COLO829 (cell line): ENCODE results near the gene SRPX.

ENCODE experiments used
- DNase-seq: peaks from one replicate; pipeline ENCODE4 v3.0.0; 2012; ENCODE audit warnings: low spot score

Gene SRPX

GRCh38 chrX:38129366-38129765 lies 91.3 kb downstream of the SRPX start:
- peak; percentile 59 for DNase-seq

- DNase-seq, result no peak
Observed at GRCh38 chrX:38127961-38128360, 92.7 kb downstream of the SRPX start.

GRCh38 chrX:38126179-38126578 lies 94.5 kb downstream of the SRPX start:
- no peak for DNase-seq

- DNase-seq, result no peak
Observed at GRCh38 chrX:38124000-38124399, 96.7 kb downstream of the SRPX start.

GRCh38 chrX:38117485-38117884 lies 103.2 kb downstream of the SRPX start:
- no peak for DNase-seq

GRCh38 chrX:38116706-38117105 lies 104.0 kb downstream of the SRPX start:
- DNase-seq, result no peak

GRCh38 chrX:38112566-38112965 lies 108.1 kb downstream of the SRPX start:
- no peak for DNase-seq

- DNase-seq, result no peak
Observed at GRCh38 chrX:38111196-38111595, 109.5 kb downstream of the SRPX start.

- DNase-seq, result no peak
Observed at GRCh38 chrX:38110231-38110630, 110.4 kb downstream of the SRPX start.

GRCh38 chrX:38109042-38109898 lies 111.4 kb downstream of the SRPX start:
- DNase-seq, result no peak

- DNase-seq, result no peak
Observed at GRCh38 chrX:38108364-38108763, 112.3 kb downstream of the SRPX start.

GRCh38 chrX:38106991-38107655 lies 113.5 kb downstream of the SRPX start:
- no peak for DNase-seq

- DNase-seq, result no peak
Observed at GRCh38 chrX:38105216-38105725, 115.4 kb downstream of the SRPX start.

GRCh38 chrX:38103857-38104812 lies 116.5 kb downstream of the SRPX start:
- DNase-seq, result no peak

GRCh38 chrX:38102875-38103274 lies 117.8 kb downstream of the SRPX start:
- DNase-seq, result no peak

- no peak for DNase-seq
Observed at GRCh38 chrX:38102240-38102639, 118.4 kb downstream of the SRPX start.

- no peak for DNase-seq
Observed at GRCh38 chrX:38099688-38100087, 121.0 kb downstream of the SRPX start.
